Caco-2 (cell line): ENCODE data around the gene GABRR1. TPM values are rescaled to one million over a fixed set of nuclear protein-coding genes. Genes with fewer than 3 reads are reported as not detected.

ENCODE experiments used
- BruUV-seq: library from RNA; stranded (reverse); fragments of 400-500 nt; replicated peaks from 2 replicates; lab custom pipeline; 2021; lab: Mats Ljungman, UMichigan
- CTCF ChIA-PET: fragments of 300-600 bp; sonication (Branson Sonifier 250); formaldehyde crosslinking; loops from one replicate; lab custom pipeline; 2022; ENCODE audit warnings: antibody characterized with exemption; lab: Charles Lee
- POLR2A ChIA-PET: fragments of 300-600 bp; sonication (Branson Sonifier 250); formaldehyde crosslinking; loops from one replicate; lab custom pipeline; 2022; ENCODE audit warnings: antibody characterized with exemption; lab: Charles Lee
- DNase-seq, 2 experiments: peaks; one replicate each; pipeline versions ENCODE4 v3.0.0 to v3.0.0-alpha.2; 2020 to 2022
- H3K27me3 ChIP-seq: replicated peaks from 2 replicates; pipeline ENCODE4 v1.6.0; 2011; ENCODE audit warnings: low read length; ENCODE audit not compliant: control insufficient read depth, insufficient read depth
- H3K36me3 ChIP-seq: 2 replicates; pipeline ENCODE4 v1.5.1; 2011; ENCODE audit warnings: low read length; ENCODE audit not compliant: control insufficient read depth, insufficient read depth
- H3K4me1 ChIP-seq: fragments of 250-450 bp; sonication (Bioruptor Pico); 2 replicates; pipeline ENCODE4 v1.5.1; 2020; ENCODE audit warnings: mild to moderate bottlenecking
- H3K4me3 ChIP-seq: 2 replicates; pipeline ENCODE4 v1.5.1; 2011; ENCODE audit warnings: low read depth, mild to moderate bottlenecking, control low read depth, low read length
- H3K9me3 ChIP-seq: fragments of 250-450 bp; sonication (Bioruptor Pico); 2 replicates; pipeline ENCODE4 v1.5.1; 2020; ENCODE audit warnings: mild to moderate bottlenecking, moderate library complexity
- H3K27ac Mint-ChIP-seq: one replicate; pipeline ENCODE4 v1.8.0; 2022; ENCODE audit warnings: mixed read lengths; ENCODE audit not compliant: unreplicated experiment
- H3K27me3 Mint-ChIP-seq: one replicate; pipeline ENCODE4 v1.8.0; 2022; ENCODE audit warnings: mixed read lengths; ENCODE audit not compliant: insufficient read depth, unreplicated experiment
- H3K36me3 Mint-ChIP-seq: one replicate; pipeline ENCODE4 v1.8.0; 2022; ENCODE audit warnings: mild to moderate bottlenecking, mixed read lengths; ENCODE audit not compliant: insufficient read depth, unreplicated experiment
- H3K4me1 Mint-ChIP-seq: one replicate; pipeline ENCODE4 v1.8.0; 2022; ENCODE audit warnings: low read depth, mixed read lengths; ENCODE audit not compliant: unreplicated experiment
- H3K4me3 Mint-ChIP-seq: one replicate; pipeline ENCODE4 v1.8.0; 2022; ENCODE audit warnings: mild to moderate bottlenecking, moderate library complexity, mixed read lengths; ENCODE audit not compliant: unreplicated experiment
- H3K9me3 Mint-ChIP-seq: one replicate; pipeline ENCODE4 v1.8.0; 2022; ENCODE audit warnings: mixed read lengths; ENCODE audit not compliant: unreplicated experiment
- CTCF ChIP-seq, 2 experiments: fragments of 200-600 bp in 1 of 2; IDR thresholded peaks; 1 replicate in 1 of 2; 2 replicates in 1 of 2; pipeline versions ENCODE4 v1.5.1 to v1.8.0; 2011 to 2022; ENCODE audit warnings: antibody characterized with exemption in 1 of 2, control low read depth in 1 of 2, inconsistent platforms in 1 of 2, low read depth in 1 of 2, low read length in 1 of 2, mild to moderate bottlenecking in 1 of 2, moderate library complexity in 1 of 2; ENCODE audit not compliant: insufficient read depth in 1 of 2, severe bottlenecking in 1 of 2, unreplicated experiment in 1 of 2
- intact Hi-C: fragments of 100-400 bp; cut with micrococcal nuclease; formaldehyde crosslinking; loops from one replicate; pipeline ENCODE4 v1.10.0; 2022; ENCODE audit not compliant: unreplicated experiment
- total RNA-seq: library from RNA; stranded (reverse); gene quantifications from 2 replicates; pipeline ENCODE4 v1.2.3, GENCODE V29; 2022

GABRR1 gene
- total RNA-seq, 1 experiment from 2014 or later, result 0.43 TPM

GRCh38 chr6:89186762-89187161 lies 30.4 kb downstream of the GABRR1 start:
- TF ChIP-seq CTCF (IDR thresholded peaks at IDR 0.05; ENCODE audit: insufficient read depth in 1 of 2, low read depth in 1 of 2, low read length in 1 of 2, severe bottlenecking in 1 of 2, unreplicated experiment in 1 of 2), result no peak
- peak in 1 of 2 experiments; percentile 2 for DNase-seq

GRCh38 chr6:89184344-89184743 lies 32.8 kb downstream of the GABRR1 start:
- no peak overlapping the region for H3K4me3 ChIP-seq
- no peaks in the 10 kb centered on the region for H3K36me3 ChIP-seq
- no TSS peak for BruUV-seq
- Mint-ChIP-seq H3K27ac (no peak overlapping the region), H3K36me3 (no peaks in the 10 kb centered on the region), H3K4me1 (no peaks in the 10 kb centered on the region), H3K9me3 (no peaks in the 10 kb centered on the region), H3K27me3 (peaks cover 7% of the 10 kb centered on the region), H3K4me3 (no peak overlapping the region)
- no peaks in the 10 kb centered on the region for H3K9me3 ChIP-seq
- POLR2A ChIA-PET, result no interaction called here
- CTCF ChIA-PET, result no interaction called here
- no peaks in the 10 kb centered on the region for H3K27me3 ChIP-seq
- no peak for TF ChIP-seq CTCF (IDR thresholded peaks at IDR 0.05; ENCODE audit: insufficient read depth in 1 of 2, low read depth in 1 of 2, low read length in 1 of 2, severe bottlenecking in 1 of 2, unreplicated experiment in 1 of 2)
- no peaks in the 10 kb centered on the region for H3K4me1 ChIP-seq
- peak in 1 of 2 experiments; percentile 4 for DNase-seq
- intact Hi-C loops, result no loop called here

More at GRCh38 chr6:89186762-89187161, 30.4 kb downstream of the GABRR1 start:
- no peaks in the 10 kb centered on the region for H3K27me3 ChIP-seq
- no peaks in the 10 kb centered on the region for H3K4me1 ChIP-seq
- Mint-ChIP-seq H3K27me3 (no peaks in the 10 kb centered on the region), H3K36me3 (no peaks in the 10 kb centered on the region), H3K27ac (no peak overlapping the region), H3K9me3 (no peaks in the 10 kb centered on the region), H3K4me3 (no peak overlapping the region), H3K4me1 (no peaks in the 10 kb centered on the region)
- ChIA-PET CTCF (no interaction called here), POLR2A (no interaction called here)
- BruUV-seq, result no TSS peak
- H3K9me3 ChIP-seq, result no peaks in the 10 kb centered on the region
- H3K4me3 ChIP-seq, result no peak overlapping the region
- H3K36me3 ChIP-seq, result no peaks in the 10 kb centered on the region
- intact Hi-C loops, result no loop called here

- no peak overlapping the region for H3K4me3 ChIP-seq
- intact Hi-C loops, result no loop called here
- H3K9me3 ChIP-seq, result no peaks in the 10 kb centered on the region
- Mint-ChIP-seq H3K4me1 (no peaks in the 10 kb centered on the region), H3K4me3 (no peak overlapping the region), H3K27me3 (peaks cover 12% of the 10 kb centered on the region), H3K27ac (no peak overlapping the region), H3K36me3 (no peaks in the 10 kb centered on the region), H3K9me3 (no peaks in the 10 kb centered on the region)
- H3K27me3 ChIP-seq, result no peaks in the 10 kb centered on the region
- POLR2A ChIA-PET, result no interaction called here
- no peak for TF ChIP-seq CTCF (IDR thresholded peaks at IDR 0.05; ENCODE audit: insufficient read depth in 1 of 2, low read depth in 1 of 2, low read length in 1 of 2, severe bottlenecking in 1 of 2, unreplicated experiment in 1 of 2)
- CTCF ChIA-PET, result no interaction called here
- DNase-seq, result no peak
- no peaks in the 10 kb centered on the region for H3K36me3 ChIP-seq
- no TSS peak for BruUV-seq
- H3K4me1 ChIP-seq, result no peaks in the 10 kb centered on the region
Measured at GRCh38 chr6:89183294-89183693, 33.9 kb downstream of the GABRR1 start.
